Lung (tissue), 12 donors: Measurements from ENCODE around the gene RALGAPA1. TPM values are rescaled to one million over a fixed set of nuclear protein-coding genes. Genes with fewer than 3 reads are reported as not detected.

Experiments used
- ATAC-seq: fragments of 200-7000 bp; cut with Tn5 transposase; one replicate; pipeline ENCODE4 v1.9.1; 2020; ENCODE audit warnings: moderate number of reproducible peaks; ENCODE audit not compliant: insufficient read depth, low FRiP score
- DNase-seq, 3 donors: peaks; one replicate each; pipeline ENCODE4 v3.0.0-alpha.2; 2013 to 2017
- H3K27ac ChIP-seq, 2 donors: one replicate each; pipeline ENCODE4 v1.5.1; 2013; ENCODE audit warnings: mild to moderate bottlenecking in 2 of 2, moderate library complexity in 2 of 2, control low read depth in 1 of 2, inconsistent platforms in 1 of 2, low read depth in 1 of 2, low read length in 1 of 2
- H3K27me3 ChIP-seq, 3 donors: one replicate each; pipeline ENCODE4 v1.5.1; 2013; ENCODE audit warnings: low read length in 2 of 3; ENCODE audit not compliant: control insufficient read depth in 3 of 3, insufficient read depth in 3 of 3
- H3K36me3 ChIP-seq, 4 donors: one replicate each; pipeline ENCODE4 v1.5.1; 2013; ENCODE audit warnings: low read length in 4 of 4, mild to moderate bottlenecking in 1 of 4, moderate library complexity in 1 of 4; ENCODE audit not compliant: control insufficient read depth in 4 of 4, insufficient read depth in 4 of 4
- H3K4me1 ChIP-seq, 5 donors: one replicate each; pipeline ENCODE4 v1.5.1; 2013; ENCODE audit warnings: low read length in 5 of 5, mild to moderate bottlenecking in 2 of 5, moderate library complexity in 1 of 5; ENCODE audit not compliant: control insufficient read depth in 5 of 5, insufficient read depth in 5 of 5
- H3K4me3 ChIP-seq: one replicate; pipeline ENCODE4 v1.5.1; 2013; ENCODE audit warnings: mild to moderate bottlenecking, control low read depth, moderate library complexity
- H3K9ac ChIP-seq, 2 donors: one replicate each; pipeline ENCODE4 v1.5.1; 2013; ENCODE audit warnings: low read length in 2 of 2, control low read depth in 1 of 2; ENCODE audit not compliant: insufficient read depth in 1 of 2
- H3K9me3 ChIP-seq, 4 donors: one replicate each; pipeline ENCODE4 v1.5.1; 2013; ENCODE audit warnings: low read length in 3 of 4, mild to moderate bottlenecking in 1 of 4, moderate library complexity in 1 of 4; ENCODE audit not compliant: control insufficient read depth in 4 of 4, insufficient read depth in 3 of 4
- WGBS, 2 donors: extraction: QIAGEN DNeasy Blood & Tissue Kit; methylation state at CpG; one replicate each; pipeline ENCODE4 v1.1.7; 2013; 5-methylcytosine and 5-hydroxymethylcytosine counted together
- polyA plus RNA-seq, 2 donors: library from polyadenylated mRNA; stranded (reverse); fragments of 200-250 nt; gene quantifications; one replicate each; pipeline ENCODE4 v1.2.1, GENCODE V29; 2013
- total RNA-seq, 2 donors: library from RNA; depleted of rRNA in 1 of 2; stranded (reverse); fragments of >200 nt in 1 of 2; gene quantifications; one replicate each; pipeline ENCODE4 v1.2.1, GENCODE V29; 2014 to 2021
- TF ChIP-seq, protein P1 (sequence below): IDR thresholded peaks from 2 replicates; pipeline ENCODE4 v1.5.1; 2012; ENCODE audit warnings: mild to moderate bottlenecking; ENCODE audit errors: control extremely low read depth, extremely low read depth
- donor health status: control.
- donor health status: control.
- donor health status: Bipolar disorder and iron deficiency.
- donor health status: healthy.
- donor health status: DM: yes; HTN: yes; CAD: no.

The RALGAPA1 gene
- total and polyA plus RNA-seq, 4 donors = 9.4 to 188 (median 44.9) TPM

DNA sequence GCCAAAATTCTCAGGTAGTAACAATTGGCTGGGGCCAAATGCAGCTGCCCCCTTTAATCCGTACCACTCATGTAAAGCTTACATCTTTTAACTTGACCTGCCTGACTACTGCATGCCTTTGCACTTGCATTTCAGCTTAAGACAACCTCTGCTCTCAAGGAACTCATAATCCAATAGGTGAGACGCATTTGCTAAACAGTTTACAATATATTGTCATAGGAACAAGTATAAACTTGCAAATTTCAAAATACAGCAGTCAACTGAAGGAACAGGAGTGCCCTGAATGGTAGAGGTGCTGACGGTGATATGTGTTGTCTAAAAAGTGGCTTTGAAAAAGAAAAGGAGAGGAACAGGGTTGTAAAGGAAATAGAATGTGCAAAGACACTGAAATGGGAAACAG, 13.4 kb upstream of the RALGAPA1 start:
- ATAC-seq = no peak

DNA sequence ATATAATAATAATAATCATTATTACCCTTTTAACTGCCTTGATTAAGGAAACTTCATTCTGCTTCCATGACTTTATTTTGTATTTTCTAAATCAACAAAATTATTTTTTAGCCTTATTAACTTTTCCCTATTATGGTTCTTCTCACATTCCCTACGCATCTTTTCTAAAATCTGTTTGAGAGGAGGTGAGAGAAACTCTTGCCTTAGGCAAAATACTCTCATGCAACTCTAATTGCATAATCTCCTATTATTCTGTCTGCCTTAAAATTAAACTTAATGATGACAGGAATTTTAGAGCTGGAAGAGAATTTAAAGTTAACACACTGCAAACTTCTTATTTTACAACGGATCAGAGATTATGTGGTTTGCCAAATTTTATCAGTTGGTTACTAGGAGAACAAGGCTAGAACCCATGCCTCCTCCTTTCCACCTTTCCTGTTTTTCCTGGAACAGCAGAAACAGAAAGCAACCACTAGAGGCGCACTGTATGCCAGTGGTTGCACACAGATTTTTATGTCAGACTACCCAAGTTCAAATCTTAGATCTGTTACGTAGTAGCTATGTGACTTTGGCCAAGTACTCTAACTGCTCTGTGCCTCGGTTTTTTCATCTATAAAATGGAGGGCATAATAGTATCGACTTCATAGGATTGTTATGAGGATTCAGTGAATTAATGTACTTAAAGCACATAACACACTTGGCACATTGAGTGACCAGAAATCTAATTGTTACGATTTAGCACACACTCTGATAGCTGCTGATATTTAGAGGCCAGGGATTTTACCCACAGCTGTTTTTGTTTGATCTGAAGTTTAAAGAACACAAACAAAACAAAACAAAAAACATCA, 12.7 kb upstream of the RALGAPA1 start:
- H3K27me3 ChIP-seq = no peaks in the 10 kb centered on the region
- TF ChIP-seq, protein P1, sequence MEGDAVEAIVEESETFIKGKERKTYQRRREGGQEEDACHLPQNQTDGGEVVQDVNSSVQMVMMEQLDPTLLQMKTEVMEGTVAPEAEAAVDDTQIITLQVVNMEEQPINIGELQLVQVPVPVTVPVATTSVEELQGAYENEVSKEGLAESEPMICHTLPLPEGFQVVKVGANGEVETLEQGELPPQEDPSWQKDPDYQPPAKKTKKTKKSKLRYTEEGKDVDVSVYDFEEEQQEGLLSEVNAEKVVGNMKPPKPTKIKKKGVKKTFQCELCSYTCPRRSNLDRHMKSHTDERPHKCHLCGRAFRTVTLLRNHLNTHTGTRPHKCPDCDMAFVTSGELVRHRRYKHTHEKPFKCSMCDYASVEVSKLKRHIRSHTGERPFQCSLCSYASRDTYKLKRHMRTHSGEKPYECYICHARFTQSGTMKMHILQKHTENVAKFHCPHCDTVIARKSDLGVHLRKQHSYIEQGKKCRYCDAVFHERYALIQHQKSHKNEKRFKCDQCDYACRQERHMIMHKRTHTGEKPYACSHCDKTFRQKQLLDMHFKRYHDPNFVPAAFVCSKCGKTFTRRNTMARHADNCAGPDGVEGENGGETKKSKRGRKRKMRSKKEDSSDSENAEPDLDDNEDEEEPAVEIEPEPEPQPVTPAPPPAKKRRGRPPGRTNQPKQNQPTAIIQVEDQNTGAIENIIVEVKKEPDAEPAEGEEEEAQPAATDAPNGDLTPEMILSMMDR = peak; percentile 53
- no peaks in the 10 kb centered on the region for H3K9me3 ChIP-seq
- H3K4me3 ChIP-seq = no peak overlapping the region
- H3K27ac ChIP-seq = no peak overlapping the region
- no peaks in the 10 kb centered on the region for H3K4me1 ChIP-seq
- WGBS, 2 donors = 27 to 28% methylated on average over 7 of the region's 7 CpGs
- DNase-seq (peak; percentile 27 to 42 (median 32)), ATAC-seq (no peak)
- H3K9ac ChIP-seq = no peak overlapping the region
- H3K36me3 ChIP-seq = no peaks in the 10 kb centered on the region

More for the DNA sequence above, 13.4 kb upstream of the RALGAPA1 start:
- DNase-seq = no peak
- Histone ChIP-seq H3K4me3 (no peak overlapping the region), H3K27me3 (no peaks in the 10 kb centered on the region), H3K9me3 (no peaks in the 10 kb centered on the region), H3K9ac (no peak overlapping the region), H3K36me3 (no peaks in the 10 kb centered on the region), H3K4me1 (peaks cover 0 to 5% (median 0%) of the 10 kb centered on the region in 5 donors), H3K27ac (no peak overlapping the region)
- TF ChIP-seq, protein P1 = no peak
- WGBS, 2 donors = 78 to 84% methylated on average over 3 of the region's 3 CpGs

DNA sequence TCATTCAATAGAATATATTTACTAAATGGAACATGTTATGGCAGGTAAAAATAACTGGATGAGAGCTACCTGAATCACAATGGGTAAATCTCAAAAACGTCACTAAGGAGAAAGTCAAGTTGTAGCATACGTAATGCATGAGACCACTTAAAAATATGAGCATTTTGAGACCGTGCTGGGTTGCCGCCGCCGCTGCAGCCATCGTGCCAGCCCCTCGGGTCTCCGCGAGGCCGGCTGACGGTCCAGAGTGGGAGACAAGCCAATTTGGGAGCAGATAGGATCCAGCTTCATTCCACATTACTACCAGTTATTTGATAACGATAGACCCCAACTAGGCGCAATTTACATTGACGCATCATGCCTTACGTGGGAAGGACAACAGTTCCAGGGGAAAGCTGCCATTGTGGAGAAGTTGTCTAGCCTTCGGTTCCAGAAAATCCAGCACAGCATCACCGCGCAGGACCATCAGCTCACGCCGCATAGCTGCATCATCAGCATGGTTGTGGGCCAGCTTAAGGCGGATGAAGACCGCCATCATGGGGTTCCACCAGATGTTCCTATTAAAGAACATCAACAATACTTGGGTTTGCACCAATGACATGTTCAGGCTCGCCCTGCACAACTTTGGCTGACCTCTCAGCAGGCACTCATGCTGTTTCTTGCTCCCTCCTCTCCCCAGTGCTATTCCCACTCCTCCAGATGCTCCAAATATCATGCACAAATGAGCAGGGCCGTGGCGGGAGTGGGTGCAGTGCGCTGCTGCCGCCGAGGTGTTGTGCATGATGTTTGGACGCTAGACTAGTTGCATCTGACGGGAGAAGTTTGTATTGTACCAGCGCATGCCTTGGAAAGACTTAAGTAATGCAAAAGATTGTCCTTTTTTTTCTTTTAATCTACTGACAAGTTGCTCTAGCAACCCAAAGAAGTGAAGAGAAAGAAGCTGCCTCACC, 10.8 kb upstream of the RALGAPA1 start:
- Histone ChIP-seq H3K4me3 (no peak overlapping the region), H3K27ac (no peak overlapping the region), H3K9ac (no peak overlapping the region), H3K36me3 (no peaks in the 10 kb centered on the region), H3K27me3 (peaks cover 0 to 3% (median 0%) of the 10 kb centered on the region in 3 donors), H3K4me1 (no peaks in the 10 kb centered on the region), H3K9me3 (no peaks in the 10 kb centered on the region)
- no peak for ATAC-seq
- 94 to 96% methylated on average over 32 of the region's 32 CpGs for WGBS, 2 donors
- DNase-seq = no peak
- TF ChIP-seq, protein P1 = no peak
